Nephron (organoid): ENCODE data around the gene C10orf53.

Source experiments
- H3K27ac Mint-ChIP-seq, 3 experiments: 2 replicates each; pipeline ENCODE4 v1.8.0; 2020; ENCODE audit warnings: mixed read lengths in 3 of 3, mild to moderate bottlenecking in 2 of 3, moderate library complexity in 1 of 3
- H3K27me3 Mint-ChIP-seq: 2 replicates; pipeline ENCODE4 v1.8.0; 2021; ENCODE audit warnings: low read depth, mild to moderate bottlenecking, moderate library complexity, mixed read lengths
- H3K36me3 Mint-ChIP-seq: 2 replicates; pipeline ENCODE4 v1.8.0; 2020; ENCODE audit warnings: low read depth, mixed read lengths
- H3K4me1 Mint-ChIP-seq: 2 replicates; pipeline ENCODE4 v1.8.0; 2020; ENCODE audit warnings: mixed read lengths
- H3K4me3 Mint-ChIP-seq, 3 experiments: 2 replicates each; pipeline ENCODE4 v1.8.0; 2020; ENCODE audit warnings: mild to moderate bottlenecking in 3 of 3, mixed read lengths in 3 of 3, moderate library complexity in 2 of 3
- H3K9me3 Mint-ChIP-seq: 2 replicates; pipeline ENCODE4 v1.8.0; 2020; ENCODE audit warnings: mixed read lengths
- TF ChIP-seq, protein P1 (sequence below), 3 experiments: fragments of 200-600 bp; sonication (generic); IDR thresholded peaks; one replicate each; pipeline ENCODE4 v1.5.0; 2021; ENCODE audit warnings: antibody characterized with exemption in 3 of 3; ENCODE audit not compliant: unreplicated experiment in 3 of 3

C10orf53 gene

DNA sequence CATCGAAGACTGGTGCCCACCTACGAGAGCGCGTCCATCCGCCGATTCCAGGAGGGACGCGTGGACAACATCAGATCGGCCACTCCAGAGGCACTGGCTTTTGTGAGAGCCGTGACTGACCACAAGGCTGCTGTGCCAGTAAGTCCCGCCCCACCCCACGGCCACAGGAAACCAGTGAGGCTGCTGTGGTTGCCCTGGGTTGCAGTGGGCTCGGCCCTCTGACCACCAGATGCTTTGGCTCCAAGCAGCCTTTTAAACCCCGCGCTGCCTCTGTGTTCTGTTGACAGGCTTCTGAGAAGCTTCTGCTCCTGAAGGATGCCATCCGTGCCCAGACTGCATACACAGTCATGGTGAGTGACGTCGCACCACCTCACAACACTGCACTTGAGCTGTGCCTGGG is 24.4 kb upstream of the C10orf53 start:
- Mint-ChIP-seq H3K36me3 (peaks cover 4% of the 10 kb centered on the region), H3K27ac (no peak overlapping the region), H3K9me3 (peaks cover 6% of the 10 kb centered on the region), H3K27me3 (peaks cover 25% of the 10 kb centered on the region), H3K4me1 (no peaks in the 10 kb centered on the region), H3K4me3 (no peak overlapping the region)
- TF ChIP-seq, protein P1, sequence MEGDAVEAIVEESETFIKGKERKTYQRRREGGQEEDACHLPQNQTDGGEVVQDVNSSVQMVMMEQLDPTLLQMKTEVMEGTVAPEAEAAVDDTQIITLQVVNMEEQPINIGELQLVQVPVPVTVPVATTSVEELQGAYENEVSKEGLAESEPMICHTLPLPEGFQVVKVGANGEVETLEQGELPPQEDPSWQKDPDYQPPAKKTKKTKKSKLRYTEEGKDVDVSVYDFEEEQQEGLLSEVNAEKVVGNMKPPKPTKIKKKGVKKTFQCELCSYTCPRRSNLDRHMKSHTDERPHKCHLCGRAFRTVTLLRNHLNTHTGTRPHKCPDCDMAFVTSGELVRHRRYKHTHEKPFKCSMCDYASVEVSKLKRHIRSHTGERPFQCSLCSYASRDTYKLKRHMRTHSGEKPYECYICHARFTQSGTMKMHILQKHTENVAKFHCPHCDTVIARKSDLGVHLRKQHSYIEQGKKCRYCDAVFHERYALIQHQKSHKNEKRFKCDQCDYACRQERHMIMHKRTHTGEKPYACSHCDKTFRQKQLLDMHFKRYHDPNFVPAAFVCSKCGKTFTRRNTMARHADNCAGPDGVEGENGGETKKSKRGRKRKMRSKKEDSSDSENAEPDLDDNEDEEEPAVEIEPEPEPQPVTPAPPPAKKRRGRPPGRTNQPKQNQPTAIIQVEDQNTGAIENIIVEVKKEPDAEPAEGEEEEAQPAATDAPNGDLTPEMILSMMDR (IDR thresholded peaks at IDR 0.05; ENCODE audit: unreplicated experiment in 3 of 3) = no peak

DNA sequence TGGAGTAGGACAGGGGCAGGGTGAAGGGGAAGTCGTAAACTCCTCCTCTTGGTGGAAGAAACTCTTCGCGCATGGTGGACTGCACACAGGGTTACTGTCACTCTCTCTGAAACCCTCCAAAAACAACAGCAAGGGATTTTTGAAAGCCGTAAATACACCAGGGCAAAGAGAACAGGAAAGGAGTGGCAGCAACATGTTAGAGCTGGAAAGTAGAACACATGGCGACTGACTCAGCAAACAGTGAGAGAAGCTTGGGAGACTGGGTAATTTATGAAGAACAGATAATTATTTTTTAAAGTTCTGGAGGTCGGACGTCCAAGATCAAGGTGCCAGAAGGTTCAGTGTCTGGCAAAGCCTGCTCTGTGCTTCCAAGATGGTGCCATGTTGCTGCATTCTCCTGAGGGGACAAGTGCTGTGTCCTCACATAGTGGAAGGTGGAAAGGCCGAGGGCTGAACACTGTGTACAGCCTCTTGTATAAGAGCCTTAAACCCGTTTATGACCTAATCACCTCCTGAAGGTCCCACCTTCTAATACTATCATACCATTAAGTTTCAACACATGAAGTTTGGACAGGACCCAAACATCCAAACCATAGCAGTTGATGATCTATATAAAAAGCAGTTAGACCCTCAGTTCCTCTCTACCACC is 22.5 kb upstream of the C10orf53 start:
- Mint-ChIP-seq H3K27me3 (peaks cover 24% of the 10 kb centered on the region), H3K4me1 (no peaks in the 10 kb centered on the region), H3K9me3 (peaks cover 6% of the 10 kb centered on the region), H3K27ac (no peak overlapping the region), H3K36me3 (peaks cover 4% of the 10 kb centered on the region), H3K4me3 (no peak overlapping the region)
- TF ChIP-seq, protein P1 (IDR thresholded peaks at IDR 0.05; ENCODE audit: unreplicated experiment in 3 of 3) = no peak

DNA sequence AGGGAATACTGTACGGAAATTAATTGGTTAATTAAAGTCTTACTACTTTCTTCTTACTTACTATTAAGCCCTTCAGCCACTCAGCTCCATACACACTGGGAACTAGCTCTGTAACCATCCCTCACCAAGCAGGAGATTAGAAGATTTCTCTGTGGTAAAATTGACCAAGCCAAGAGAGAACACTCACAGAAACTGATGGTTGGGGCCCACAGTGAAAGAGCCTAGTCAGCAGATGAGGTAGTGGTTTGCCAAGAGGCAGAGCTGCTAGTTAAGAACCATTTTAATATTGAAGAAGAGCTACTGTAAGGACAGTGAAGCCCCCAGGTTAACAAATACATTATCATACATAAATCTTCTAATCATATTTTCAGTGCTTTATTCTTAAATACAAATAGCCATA is 21.8 kb upstream of the C10orf53 start:
- TF ChIP-seq, protein P1 (IDR thresholded peaks at IDR 0.05; ENCODE audit: unreplicated experiment in 3 of 3) = no peak
- peaks cover 4% of the 10 kb centered on the region for H3K36me3 Mint-ChIP-seq

DNA sequence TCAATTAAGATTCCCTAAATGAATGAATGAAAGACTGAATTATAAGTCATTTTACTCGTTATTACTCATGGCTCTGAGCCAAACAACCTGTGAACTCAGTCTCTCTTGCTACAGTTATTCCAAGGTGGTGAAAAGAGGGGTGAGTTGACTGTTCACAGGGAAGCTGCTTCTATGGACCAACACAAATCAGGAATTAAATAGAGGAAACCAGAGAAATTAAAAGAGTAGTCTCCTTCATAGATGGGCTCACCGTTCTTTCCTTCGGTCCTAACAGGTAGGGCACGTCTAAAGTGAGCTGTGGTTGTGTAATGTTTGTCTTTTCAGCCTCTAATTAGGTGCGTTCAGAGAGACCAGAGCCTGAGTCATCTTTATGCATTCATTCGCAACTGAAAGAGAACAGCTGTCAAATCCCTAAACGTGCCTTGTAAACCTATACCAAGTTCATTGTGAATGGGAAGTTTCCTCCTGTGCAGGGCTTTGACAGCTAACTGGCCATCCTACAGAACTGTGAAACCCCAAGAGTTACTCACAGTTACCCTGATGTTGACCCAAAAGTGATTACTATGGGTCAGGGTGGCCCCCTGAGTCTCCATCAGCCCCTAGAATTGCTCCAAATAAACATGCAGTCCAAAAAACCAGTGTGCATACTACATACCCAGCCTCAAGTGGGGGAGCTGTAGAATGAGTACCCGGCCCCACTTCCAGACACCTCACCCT is 18.2 kb upstream of the C10orf53 start:
- H3K4me1 Mint-ChIP-seq = no peaks in the 10 kb centered on the region
- no peak overlapping the region for H3K4me3 Mint-ChIP-seq
- peaks cover 4% of the 10 kb centered on the region for H3K36me3 Mint-ChIP-seq
- H3K27me3 Mint-ChIP-seq = peaks cover 25% of the 10 kb centered on the region
- no peak overlapping the region for H3K27ac Mint-ChIP-seq
- TF ChIP-seq, protein P1 (IDR thresholded peaks at IDR 0.05; ENCODE audit: unreplicated experiment in 3 of 3) = no peak
- peaks cover 6% of the 10 kb centered on the region for H3K9me3 Mint-ChIP-seq

More for the DNA sequence above, 21.8 kb upstream of the C10orf53 start:
- H3K9me3 Mint-ChIP-seq = peaks cover 6% of the 10 kb centered on the region
- peaks cover 22% of the 10 kb centered on the region for H3K27me3 Mint-ChIP-seq
- H3K4me1 Mint-ChIP-seq = no peaks in the 10 kb centered on the region
- H3K4me3 Mint-ChIP-seq = no peak overlapping the region
- no peak overlapping the region for H3K27ac Mint-ChIP-seq

DNA sequence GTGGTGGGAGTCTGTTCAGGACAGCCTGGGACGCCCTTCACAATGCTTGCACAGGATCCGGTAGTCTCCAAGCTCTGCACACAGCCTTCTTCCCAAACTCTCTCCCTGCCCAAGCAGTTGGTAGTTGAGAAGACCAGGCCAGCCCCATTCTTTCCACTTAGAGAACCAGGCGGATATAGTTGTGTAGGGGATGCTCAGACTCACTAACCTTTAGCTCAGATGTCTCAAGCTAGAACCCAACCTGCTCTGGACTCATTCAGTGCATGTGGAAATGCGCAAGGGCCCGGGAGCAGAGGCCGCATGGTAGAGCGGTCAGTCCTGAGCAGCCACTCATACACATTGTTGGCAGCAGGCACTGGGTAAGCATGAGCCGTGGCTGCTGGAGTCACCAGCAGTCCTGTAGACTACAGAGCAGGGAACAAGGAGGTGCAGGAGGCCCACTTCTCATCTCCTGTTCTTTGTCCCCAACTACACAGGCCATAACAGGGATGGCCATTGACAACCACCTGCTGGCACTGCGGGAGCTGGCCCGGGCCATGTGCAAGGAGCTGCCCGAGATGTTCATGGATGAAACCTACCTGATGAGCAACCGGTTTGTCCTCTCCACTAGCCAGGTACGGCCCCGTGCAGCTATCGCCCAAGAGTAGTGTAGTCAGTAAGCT is 17.2 kb upstream of the C10orf53 start:
- Mint-ChIP-seq H3K4me1 (no peaks in the 10 kb centered on the region), H3K27me3 (peaks cover 19% of the 10 kb centered on the region), H3K36me3 (peaks cover 4% of the 10 kb centered on the region), H3K27ac (no peak overlapping the region), H3K9me3 (peaks cover 6% of the 10 kb centered on the region), H3K4me3 (no peak overlapping the region)
- TF ChIP-seq, protein P1 (IDR thresholded peaks at IDR 0.05; ENCODE audit: unreplicated experiment in 3 of 3) = no peak
